Liver (tissue), 9 donors: ENCODE measurements around the gene DAPK1. TPM values are rescaled to one million over a fixed set of nuclear protein-coding genes. Genes with fewer than 3 reads are reported as not detected.

Source experiments
- DNase-seq: peaks from one replicate; pipeline ENCODE4 v3.0.0-alpha.2; 2017; ENCODE audit warnings: low spot score
- H3K27ac ChIP-seq, 2 donors: one replicate each; pipeline ENCODE4 v1.7.0; 2013; ENCODE audit warnings: inconsistent platforms in 2 of 2, low read length in 2 of 2, control low read depth in 1 of 2, low read depth in 1 of 2, mild to moderate bottlenecking in 1 of 2
- H3K27me3 ChIP-seq, 4 donors: one replicate each; pipeline versions ENCODE4 v1.6.1 to v1.7.0; 2013; ENCODE audit warnings: low read length in 3 of 4, inconsistent platforms in 1 of 4, mild to moderate bottlenecking in 1 of 4, moderate library complexity in 1 of 4; ENCODE audit not compliant: control insufficient read depth in 4 of 4, insufficient read depth in 4 of 4
- H3K36me3 ChIP-seq, 4 donors: one replicate each; pipeline versions ENCODE4 v1.6.1 to v1.7.0; 2013; ENCODE audit warnings: low read length in 3 of 4, mild to moderate bottlenecking in 3 of 4, low read depth in 1 of 4, moderate library complexity in 1 of 4; ENCODE audit not compliant: control insufficient read depth in 4 of 4, insufficient read depth in 3 of 4
- H3K4me1 ChIP-seq, 4 donors: one replicate each; pipeline versions ENCODE4 v1.6.1 to v1.7.0; 2013; ENCODE audit warnings: low read length in 3 of 4, mild to moderate bottlenecking in 3 of 4, moderate library complexity in 1 of 4; ENCODE audit not compliant: control insufficient read depth in 4 of 4, insufficient read depth in 4 of 4
- H3K4me3 ChIP-seq, 3 donors: one replicate each; pipeline versions ENCODE4 v1.6.1 to v1.7.0; 2013; ENCODE audit warnings: low read length in 3 of 3, control low read depth in 1 of 3, low read depth in 1 of 3, mild to moderate bottlenecking in 1 of 3
- H3K9ac ChIP-seq, 2 donors: one replicate each; pipeline ENCODE4 v1.7.0; 2013; ENCODE audit warnings: low read length in 2 of 2, mild to moderate bottlenecking in 2 of 2, moderate library complexity in 2 of 2, control low read depth in 1 of 2, low read depth in 1 of 2
- H3K9me3 ChIP-seq, 4 donors: one replicate each; pipeline versions ENCODE4 v1.6.1 to v1.7.0; 2013; ENCODE audit warnings: low read length in 3 of 4; ENCODE audit not compliant: control insufficient read depth in 4 of 4
- EGR1 ChIP-seq, 2 donors: IDR thresholded peaks; 2 replicates each; pipeline ENCODE4 v1.6.1; 2016 to 2018; ENCODE audit warnings: antibody characterized with exemption in 2 of 2, low read depth in 2 of 2
- FOXA1 ChIP-seq: IDR thresholded peaks from 2 replicates; pipeline ENCODE4 v1.6.1; 2016; ENCODE audit warnings: antibody characterized with exemption
- FOXA2 ChIP-seq: IDR thresholded peaks from 2 replicates; pipeline ENCODE4 v1.6.1; 2016; ENCODE audit warnings: antibody characterized with exemption
- GABPA ChIP-seq, 2 donors: IDR thresholded peaks in 1 of 2; conservative IDR thresholded peaks in 1 of 2; 2 replicates each; pipeline ENCODE4 v1.6.1; 2016; ENCODE audit warnings: antibody characterized with exemption in 2 of 2, mild to moderate bottlenecking in 1 of 2, moderate library complexity in 1 of 2
- HNF4A ChIP-seq, 2 donors: conservative IDR thresholded peaks; 2 replicates each; pipeline ENCODE4 v1.6.1; 2016; ENCODE audit warnings: antibody characterized with exemption in 2 of 2, mild to moderate bottlenecking in 2 of 2
- HNF4G ChIP-seq: IDR thresholded peaks from 2 replicates; pipeline ENCODE4 v1.6.1; 2016; ENCODE audit warnings: antibody characterized with exemption
- JUND ChIP-seq, 2 donors: IDR thresholded peaks; 2 replicates each; pipeline ENCODE4 v1.6.1; 2016; ENCODE audit warnings: antibody characterized with exemption in 2 of 2
- NR2F2 ChIP-seq: IDR thresholded peaks from 2 replicates; pipeline ENCODE4 v1.6.1; 2016; ENCODE audit warnings: antibody characterized with exemption
- RAD21 ChIP-seq, 2 donors: IDR thresholded peaks; 2 replicates each; pipeline ENCODE4 v1.6.1; 2016; ENCODE audit warnings: antibody characterized with exemption in 2 of 2, mild to moderate bottlenecking in 2 of 2
- RXRA ChIP-seq, 2 donors: IDR thresholded peaks; 2 replicates each; pipeline ENCODE4 v1.6.1; 2017 to 2018; ENCODE audit warnings: antibody characterized with exemption in 2 of 2, mild to moderate bottlenecking in 1 of 2
- SP1 ChIP-seq: IDR thresholded peaks from 2 replicates; pipeline ENCODE4 v1.6.1; 2018; ENCODE audit warnings: antibody characterized with exemption, mild to moderate bottlenecking
- TAF1 ChIP-seq: conservative IDR thresholded peaks from 2 replicates; pipeline ENCODE4 v1.6.1; 2016; ENCODE audit warnings: antibody characterized with exemption, mild to moderate bottlenecking
- YY1 ChIP-seq: IDR thresholded peaks from 2 replicates; pipeline ENCODE4 v1.6.1; 2016; ENCODE audit warnings: antibody characterized with exemption, mild to moderate bottlenecking
- WGBS: extraction: QIAGEN DNeasy Blood & Tissue Kit; methylation state at CpG from one replicate; pipeline ENCODE4 v1.1.7; 2013; 5-methylcytosine and 5-hydroxymethylcytosine counted together
- polyA plus RNA-seq, 2 donors: library from polyadenylated mRNA; stranded (reverse) in 1 of 2; unstranded in 1 of 2; fragments of 200-250 nt in 1 of 2; fragments of >200 nt in 1 of 2; fragmentation: Nextera tagmentation in 1 of 2; extraction: Ambion mirVana in 1 of 2; gene quantifications; one replicate each; pipeline versions ENCODE4 v1.2.1 to v1.2.3, GENCODE V29; 2013 to 2015
- total RNA-seq, 2 donors: library from RNA; depleted of rRNA; stranded (reverse); fragments of >200 nt; gene quantifications; one replicate each; pipeline ENCODE4 v1.2.3, GENCODE V29; 2014
- TF ChIP-seq, protein P1 (sequence below): IDR thresholded peaks from 2 replicates; pipeline ENCODE4 v1.6.1; 2016; ENCODE audit warnings: antibody characterized with exemption
- TF ChIP-seq, protein P2 (sequence below): IDR thresholded peaks from 2 replicates; pipeline ENCODE4 v1.6.1; 2016; ENCODE audit warnings: antibody characterized with exemption
- TF ChIP-seq, protein P3 (sequence below): fragments of 150-350 bp; IDR thresholded peaks from 2 replicates; pipeline ENCODE4 v1.5.1; 2017; ENCODE audit warnings: improper control_type of control experiment, low read depth, low read length; ENCODE audit not compliant: missing input control
- TF ChIP-seq, protein P4 (sequence below): IDR thresholded peaks from 2 replicates; pipeline ENCODE4 v1.6.1; 2016; ENCODE audit warnings: antibody characterized with exemption
- TF ChIP-seq, protein P5 (sequence below): IDR thresholded peaks from 2 replicates; pipeline ENCODE4 v1.6.1; 2016; ENCODE audit warnings: antibody characterized with exemption, mild to moderate bottlenecking
- donor health status: healthy.
- donor health status: healthy.
- donor health status: healthy.
- donor health status: healthy.
- donor health status: healthy.

Gene DAPK1
- total and polyA plus RNA-seq, 4 donors = 14.0 to 40.8 (median 21.8) TPM

DNA sequence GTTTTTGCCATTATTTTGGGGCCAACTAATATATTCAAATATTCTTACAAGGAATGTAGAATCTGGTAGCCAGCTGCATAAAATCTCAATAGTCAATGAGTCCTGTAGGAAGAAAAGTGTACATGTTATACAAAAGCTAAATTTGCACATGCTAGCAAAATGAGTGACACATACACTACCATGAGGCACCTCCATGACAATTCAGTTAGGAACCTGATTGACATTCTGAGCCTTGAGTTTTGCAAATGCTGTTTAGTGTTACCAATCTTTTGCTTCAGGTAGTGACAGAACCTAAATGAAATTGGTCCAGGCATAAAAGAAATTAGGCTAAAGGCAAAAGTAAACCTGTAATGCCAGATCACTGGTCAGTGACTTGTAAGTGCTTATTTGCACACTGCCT, 6.8 kb upstream of the DAPK1 start:
- no peak overlapping the region for H3K27ac ChIP-seq
- TF ChIP-seq, protein P1, sequence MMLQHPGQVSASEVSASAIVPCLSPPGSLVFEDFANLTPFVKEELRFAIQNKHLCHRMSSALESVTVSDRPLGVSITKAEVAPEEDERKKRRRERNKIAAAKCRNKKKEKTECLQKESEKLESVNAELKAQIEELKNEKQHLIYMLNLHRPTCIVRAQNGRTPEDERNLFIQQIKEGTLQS = no peak
- no peak for TF ChIP-seq HNF4G
- TF ChIP-seq YY1 = no peak
- TF ChIP-seq NR2F2 = no peak
- TF ChIP-seq, protein P2, sequence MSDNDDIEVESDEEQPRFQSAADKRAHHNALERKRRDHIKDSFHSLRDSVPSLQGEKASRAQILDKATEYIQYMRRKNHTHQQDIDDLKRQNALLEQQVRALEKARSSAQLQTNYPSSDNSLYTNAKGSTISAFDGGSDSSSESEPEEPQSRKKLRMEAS = no peak
- TF ChIP-seq JUND (IDR thresholded peaks at IDR 0.05) = no peak
- TF ChIP-seq RAD21 (IDR thresholded peaks at IDR 0.05) = no peak
- TF ChIP-seq RXRA (IDR thresholded peaks at IDR 0.05) = no peak
- no peak for TF ChIP-seq HNF4A (conservative IDR thresholded peaks at IDR 0.05)
- TF ChIP-seq GABPA (IDR thresholded peaks at IDR 0.05 in 1 of 2, conservative IDR thresholded peaks at IDR 0.05 in 1 of 2) = no peak
- TF ChIP-seq, protein P3, sequence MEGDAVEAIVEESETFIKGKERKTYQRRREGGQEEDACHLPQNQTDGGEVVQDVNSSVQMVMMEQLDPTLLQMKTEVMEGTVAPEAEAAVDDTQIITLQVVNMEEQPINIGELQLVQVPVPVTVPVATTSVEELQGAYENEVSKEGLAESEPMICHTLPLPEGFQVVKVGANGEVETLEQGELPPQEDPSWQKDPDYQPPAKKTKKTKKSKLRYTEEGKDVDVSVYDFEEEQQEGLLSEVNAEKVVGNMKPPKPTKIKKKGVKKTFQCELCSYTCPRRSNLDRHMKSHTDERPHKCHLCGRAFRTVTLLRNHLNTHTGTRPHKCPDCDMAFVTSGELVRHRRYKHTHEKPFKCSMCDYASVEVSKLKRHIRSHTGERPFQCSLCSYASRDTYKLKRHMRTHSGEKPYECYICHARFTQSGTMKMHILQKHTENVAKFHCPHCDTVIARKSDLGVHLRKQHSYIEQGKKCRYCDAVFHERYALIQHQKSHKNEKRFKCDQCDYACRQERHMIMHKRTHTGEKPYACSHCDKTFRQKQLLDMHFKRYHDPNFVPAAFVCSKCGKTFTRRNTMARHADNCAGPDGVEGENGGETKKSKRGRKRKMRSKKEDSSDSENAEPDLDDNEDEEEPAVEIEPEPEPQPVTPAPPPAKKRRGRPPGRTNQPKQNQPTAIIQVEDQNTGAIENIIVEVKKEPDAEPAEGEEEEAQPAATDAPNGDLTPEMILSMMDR = no peak
- TF ChIP-seq, protein P4, sequence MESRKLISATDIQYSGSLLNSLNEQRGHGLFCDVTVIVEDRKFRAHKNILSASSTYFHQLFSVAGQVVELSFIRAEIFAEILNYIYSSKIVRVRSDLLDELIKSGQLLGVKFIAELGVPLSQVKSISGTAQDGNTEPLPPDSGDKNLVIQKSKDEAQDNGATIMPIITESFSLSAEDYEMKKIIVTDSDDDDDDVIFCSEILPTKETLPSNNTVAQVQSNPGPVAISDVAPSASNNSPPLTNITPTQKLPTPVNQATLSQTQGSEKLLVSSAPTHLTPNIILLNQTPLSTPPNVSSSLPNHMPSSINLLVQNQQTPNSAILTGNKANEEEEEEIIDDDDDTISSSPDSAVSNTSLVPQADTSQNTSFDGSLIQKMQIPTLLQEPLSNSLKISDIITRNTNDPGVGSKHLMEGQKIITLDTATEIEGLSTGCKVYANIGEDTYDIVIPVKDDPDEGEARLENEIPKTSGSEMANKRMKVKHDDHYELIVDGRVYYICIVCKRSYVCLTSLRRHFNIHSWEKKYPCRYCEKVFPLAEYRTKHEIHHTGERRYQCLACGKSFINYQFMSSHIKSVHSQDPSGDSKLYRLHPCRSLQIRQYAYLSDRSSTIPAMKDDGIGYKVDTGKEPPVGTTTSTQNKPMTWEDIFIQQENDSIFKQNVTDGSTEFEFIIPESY = no peak
- no peak for TF ChIP-seq EGR1 (IDR thresholded peaks at IDR 0.05; ENCODE audit: low read depth in 2 of 2)
- TF ChIP-seq FOXA2 = no peak
- no peak for TF ChIP-seq SP1
- TF ChIP-seq FOXA1 = no peak
- no peak for DNase-seq
- no peaks in the 10 kb centered on the region for H3K4me1 ChIP-seq
- H3K4me3 ChIP-seq = no peak overlapping the region
- H3K27me3 ChIP-seq = no peaks in the 10 kb centered on the region
- no peaks in the 10 kb centered on the region for H3K36me3 ChIP-seq
- H3K9me3 ChIP-seq = no peaks in the 10 kb centered on the region
- no peak overlapping the region for H3K9ac ChIP-seq

DNA sequence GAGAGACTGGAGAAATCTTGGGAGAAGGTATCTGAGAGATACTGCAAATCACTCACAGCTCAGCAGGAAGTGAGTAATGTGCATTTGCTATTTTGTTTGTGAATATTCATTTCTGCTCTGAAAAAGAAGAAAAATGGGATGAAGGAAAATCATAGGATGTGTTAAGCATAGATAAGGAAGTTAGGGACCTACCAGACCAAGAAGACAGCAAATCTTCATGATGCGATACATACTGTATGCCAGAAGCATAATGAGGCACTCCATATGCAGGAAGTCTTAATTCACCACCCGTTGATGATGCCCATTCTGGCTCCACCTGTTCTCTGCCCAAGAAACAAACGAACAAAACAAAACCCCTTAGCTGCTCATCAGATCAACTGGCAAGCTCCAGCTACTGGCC, 6.1 kb upstream of the DAPK1 start:
- Histone ChIP-seq H3K27ac (no peak overlapping the region), H3K4me1 (no peaks in the 10 kb centered on the region), H3K4me3 (no peak overlapping the region), H3K9me3 (no peaks in the 10 kb centered on the region), H3K36me3 (no peaks in the 10 kb centered on the region), H3K9ac (no peak overlapping the region), H3K27me3 (no peaks in the 10 kb centered on the region)
- TF ChIP-seq JUND (IDR thresholded peaks at IDR 0.05) (no peak), EGR1 (IDR thresholded peaks at IDR 0.05; ENCODE audit: low read depth in 2 of 2) (no peak), GABPA (IDR thresholded peaks at IDR 0.05 in 1 of 2, conservative IDR thresholded peaks at IDR 0.05 in 1 of 2) (no peak), TAF1 (no peak), SP1 (no peak), NR2F2 (no peak), RAD21 (IDR thresholded peaks at IDR 0.05) (no peak), FOXA2 (no peak), RXRA (IDR thresholded peaks at IDR 0.05) (no peak), FOXA1 (no peak), YY1 (no peak), HNF4G (no peak)
- TF ChIP-seq, protein P1 = no peak
- TF ChIP-seq, protein P3 = no peak
- TF ChIP-seq, protein P2 = no peak
- TF ChIP-seq, protein P4 = no peak
- TF ChIP-seq, protein P5, sequence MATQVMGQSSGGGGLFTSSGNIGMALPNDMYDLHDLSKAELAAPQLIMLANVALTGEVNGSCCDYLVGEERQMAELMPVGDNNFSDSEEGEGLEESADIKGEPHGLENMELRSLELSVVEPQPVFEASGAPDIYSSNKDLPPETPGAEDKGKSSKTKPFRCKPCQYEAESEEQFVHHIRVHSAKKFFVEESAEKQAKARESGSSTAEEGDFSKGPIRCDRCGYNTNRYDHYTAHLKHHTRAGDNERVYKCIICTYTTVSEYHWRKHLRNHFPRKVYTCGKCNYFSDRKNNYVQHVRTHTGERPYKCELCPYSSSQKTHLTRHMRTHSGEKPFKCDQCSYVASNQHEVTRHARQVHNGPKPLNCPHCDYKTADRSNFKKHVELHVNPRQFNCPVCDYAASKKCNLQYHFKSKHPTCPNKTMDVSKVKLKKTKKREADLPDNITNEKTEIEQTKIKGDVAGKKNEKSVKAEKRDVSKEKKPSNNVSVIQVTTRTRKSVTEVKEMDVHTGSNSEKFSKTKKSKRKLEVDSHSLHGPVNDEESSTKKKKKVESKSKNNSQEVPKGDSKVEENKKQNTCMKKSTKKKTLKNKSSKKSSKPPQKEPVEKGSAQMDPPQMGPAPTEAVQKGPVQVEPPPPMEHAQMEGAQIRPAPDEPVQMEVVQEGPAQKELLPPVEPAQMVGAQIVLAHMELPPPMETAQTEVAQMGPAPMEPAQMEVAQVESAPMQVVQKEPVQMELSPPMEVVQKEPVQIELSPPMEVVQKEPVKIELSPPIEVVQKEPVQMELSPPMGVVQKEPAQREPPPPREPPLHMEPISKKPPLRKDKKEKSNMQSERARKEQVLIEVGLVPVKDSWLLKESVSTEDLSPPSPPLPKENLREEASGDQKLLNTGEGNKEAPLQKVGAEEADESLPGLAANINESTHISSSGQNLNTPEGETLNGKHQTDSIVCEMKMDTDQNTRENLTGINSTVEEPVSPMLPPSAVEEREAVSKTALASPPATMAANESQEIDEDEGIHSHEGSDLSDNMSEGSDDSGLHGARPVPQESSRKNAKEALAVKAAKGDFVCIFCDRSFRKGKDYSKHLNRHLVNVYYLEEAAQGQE = no peak
- DNase-seq = no peak
- WGBS = 76% methylated on average over 3 of the region's 3 CpGs
